ENCODE data around the gene LAMC1. TPM values are rescaled to one million over a fixed set of nuclear protein-coding genes. Genes with fewer than 3 reads are reported as not detected.
"Not testable (repeated sequence)": the region's sequence is repeated elsewhere in the genome, so short reads cannot be mapped to it uniquely, and the experiment has no call there.

LAMC1 gene
- total and polyA plus RNA-seq, 2 donors (not counting 1 experiment from before 2014, with no cell fraction given): 408 to 604 TPM

GRCh38 chr1:183070234-183070922, 47.2 kb downstream of the LAMC1 start:
- no peak overlapping the region for H3K27ac ChIP-seq (ENCODE audit: insufficient read depth, low read length)

GRCh38 chr1:183070923-183071618, 47.9 kb downstream of the LAMC1 start:
- H3K36me3 ChIP-seq (ENCODE audit: control insufficient read depth, insufficient read depth, low read length): no peaks in the 10 kb centered on the region
- H3K9me3 ChIP-seq (ENCODE audit: control insufficient read depth, insufficient read depth, low read depth, low read length): no peaks in the 10 kb centered on the region
- H3K4me3 ChIP-seq (replicated peaks in 1 of 4; ENCODE audit: control extremely low read depth in 1 of 4, insufficient read depth in 1 of 4, low read depth in 3 of 4, low read length in 4 of 4): no peak overlapping the region
- H3K4me2 ChIP-seq (ENCODE audit: extremely low read depth, insufficient read depth, low read length): no peak overlapping the region
- H3K79me2 ChIP-seq (ENCODE audit: control insufficient read depth, insufficient read depth, low read length): peaks cover 89% of the 10 kb centered on the region
- no peak overlapping the region for H2AFZ ChIP-seq (ENCODE audit: low read length)
- H3K9ac ChIP-seq (ENCODE audit: insufficient read depth, low read length): no peak overlapping the region
- H4K20me1 ChIP-seq (ENCODE audit: control insufficient read depth, extremely low read depth, insufficient read depth, low read length): peaks cover 8% of the 10 kb centered on the region
- no peak for TF ChIP-seq EZH2 (IDR thresholded peaks at IDR 0.05; ENCODE audit: low read length, missing control alignments)
- TF ChIP-seq CTCF (conservative IDR thresholded peaks at IDR 0.05 in 1 of 2, IDR thresholded peaks at IDR 0.05 in 1 of 2; ENCODE audit: low read depth in 1 of 2, low read length in 2 of 2): no peak
- peaks cover 18% of the 10 kb centered on the region for H3K4me1 ChIP-seq (ENCODE audit: control insufficient read depth, extremely low read depth, insufficient read depth, low read length)
- no peak overlapping the region for H3K27ac ChIP-seq (ENCODE audit: insufficient read depth, low read length)
- DNase-seq (ENCODE audit: low read depth in 2 of 2): peak; percentile 83 to 98
- H3K27me3 ChIP-seq (ENCODE audit: control insufficient read depth, insufficient read depth, low read length): no peaks in the 10 kb centered on the region

More at GRCh38 chr1:183070234-183070922, 47.2 kb downstream of the LAMC1 start:
- no peak overlapping the region for H2AFZ ChIP-seq (ENCODE audit: low read length)
- no peaks in the 10 kb centered on the region for H3K36me3 ChIP-seq (ENCODE audit: control insufficient read depth, insufficient read depth, low read length)
- H3K27me3 ChIP-seq (ENCODE audit: control insufficient read depth, insufficient read depth, low read length): no peaks in the 10 kb centered on the region
- H3K9me3 ChIP-seq (ENCODE audit: control insufficient read depth, insufficient read depth, low read depth, low read length): no peaks in the 10 kb centered on the region
- no peak overlapping the region for H3K4me3 ChIP-seq (replicated peaks in 1 of 4; ENCODE audit: control extremely low read depth in 1 of 4, insufficient read depth in 1 of 4, low read depth in 3 of 4, low read length in 4 of 4)
- no peak for TF ChIP-seq EZH2 (IDR thresholded peaks at IDR 0.05; ENCODE audit: low read length, missing control alignments)
- TF ChIP-seq CTCF (conservative IDR thresholded peaks at IDR 0.05 in 1 of 2, IDR thresholded peaks at IDR 0.05 in 1 of 2; ENCODE audit: low read depth in 1 of 2, low read length in 2 of 2): no peak
- DNase-seq (ENCODE audit: low read depth in 2 of 2): no peak
- H3K9ac ChIP-seq (ENCODE audit: insufficient read depth, low read length): no peak overlapping the region
- H3K79me2 ChIP-seq (ENCODE audit: control insufficient read depth, insufficient read depth, low read length): peaks cover 89% of the 10 kb centered on the region
- H4K20me1 ChIP-seq (ENCODE audit: control insufficient read depth, extremely low read depth, insufficient read depth, low read length): peaks cover 11% of the 10 kb centered on the region
- H3K4me2 ChIP-seq (ENCODE audit: extremely low read depth, insufficient read depth, low read length): no peak overlapping the region
- H3K4me1 ChIP-seq (ENCODE audit: control insufficient read depth, extremely low read depth, insufficient read depth, low read length): peaks cover 18% of the 10 kb centered on the region

GRCh38 chr1:183072595-183072994, 49.4 kb downstream of the LAMC1 start:
- not testable (repeated sequence) for H3K4me3 ChIP-seq (replicated peaks in 1 of 4; ENCODE audit: control extremely low read depth in 1 of 4, insufficient read depth in 1 of 4, low read depth in 3 of 4, low read length in 4 of 4); DNase-seq (ENCODE audit: low read depth in 2 of 2); H3K27me3 ChIP-seq (ENCODE audit: control insufficient read depth, insufficient read depth, low read length); H3K9me3 ChIP-seq (ENCODE audit: control insufficient read depth, insufficient read depth, low read depth, low read length); H3K36me3 ChIP-seq (ENCODE audit: control insufficient read depth, insufficient read depth, low read length); H4K20me1 ChIP-seq (ENCODE audit: control insufficient read depth, extremely low read depth, insufficient read depth, low read length); H3K27ac ChIP-seq (ENCODE audit: insufficient read depth, low read length); H2AFZ ChIP-seq (ENCODE audit: low read length); H3K9ac ChIP-seq (ENCODE audit: insufficient read depth, low read length); H3K4me2 ChIP-seq (ENCODE audit: extremely low read depth, insufficient read depth, low read length)
- Histone ChIP-seq H3K79me2 (ENCODE audit: control insufficient read depth, insufficient read depth, low read length) (peaks cover 92% of the 10 kb centered on the region), H3K4me1 (ENCODE audit: control insufficient read depth, extremely low read depth, insufficient read depth, low read length) (peaks cover 18% of the 10 kb centered on the region)

Measured in fibroblast of lung (primary cell).